GM19324 (cell line): Measurements from ENCODE around the gene PTCSC3.

Source experiments
- ATAC-seq: cut with Tn5 transposase; IDR thresholded peaks from one replicate; pipeline ENCODE4 v1.9.1; 2021; ENCODE audit warnings: mild to moderate bottlenecking, moderate library complexity; ENCODE audit not compliant: unreplicated experiment, low FRiP score

PTCSC3 gene

GRCh38 chr14:36176524-36176923, at the start of gene PTCSC3:
Gene PTCSC3, minus strand, starts transcription at chr14:36176722.
- no peak for ATAC-seq

GRCh38 chr14:36226164-36226563, 49.6 kb upstream of the PTCSC3 start:
- ATAC-seq, result no peak

- no peak for ATAC-seq
These were observed 47.7 kb upstream of the PTCSC3 start for GRCh38 chr14:36224176-36224575.

- ATAC-seq, result no peak
These were observed 47.0 kb upstream of the PTCSC3 start for GRCh38 chr14:36223558-36223957.

GRCh38 chr14:36222952-36223468, 46.5 kb upstream of the PTCSC3 start:
- no peak for ATAC-seq

GRCh38 chr14:36222337-36222736, 45.8 kb upstream of the PTCSC3 start:
- ATAC-seq, result no peak

- ATAC-seq, result no peak
These were observed 44.6 kb upstream of the PTCSC3 start for GRCh38 chr14:36221112-36221511.

GRCh38 chr14:36217732-36218131, 41.2 kb upstream of the PTCSC3 start:
- ATAC-seq, result no peak

GRCh38 chr14:36217027-36217426, 40.5 kb upstream of the PTCSC3 start:
- ATAC-seq, result no peak

- ATAC-seq, result no peak
These were observed 38.7 kb upstream of the PTCSC3 start for GRCh38 chr14:36215217-36215598.

- ATAC-seq, result no peak
These were observed 38.1 kb upstream of the PTCSC3 start for GRCh38 chr14:36214476-36215216.

- ATAC-seq, result no peak
These were observed 36.5 kb upstream of the PTCSC3 start for GRCh38 chr14:36212987-36213386.

- no peak for ATAC-seq
These were observed 36.1 kb upstream of the PTCSC3 start for GRCh38 chr14:36212577-36212976.

- ATAC-seq, result no peak
These were observed 32.3 kb upstream of the PTCSC3 start for GRCh38 chr14:36208690-36209278.

GRCh38 chr14:36207500-36207899, 31.0 kb upstream of the PTCSC3 start:
- no peak for ATAC-seq

GRCh38 chr14:36204461-36205073, 28.0 kb upstream of the PTCSC3 start:
- no peak for ATAC-seq

GRCh38 chr14:36198378-36198777, 21.9 kb upstream of the PTCSC3 start:
- no peak for ATAC-seq

GRCh38 chr14:36194663-36195062, 18.1 kb upstream of the PTCSC3 start:
- ATAC-seq, result no peak

GRCh38 chr14:36192530-36192929, 16.0 kb upstream of the PTCSC3 start:
- ATAC-seq, result no peak

GRCh38 chr14:36183402-36183801, 6.9 kb upstream of the PTCSC3 start:
- ATAC-seq, result no peak

GRCh38 chr14:36181417-36181816, 4.9 kb upstream of the PTCSC3 start:
- ATAC-seq, result no peak

- ATAC-seq, result no peak
These were observed 967 bp upstream of the PTCSC3 start for GRCh38 chr14:36177489-36177888.
